GM23338 (cell line): ENCODE measurements around the gene ZNF816. TPM values are rescaled to one million over a fixed set of nuclear protein-coding genes. Genes with fewer than 3 reads are reported as not detected.

ENCODE experiments used
- ATAC-seq: fragments of 200-7000 bp; cut with Tn5 transposase; 3 replicates; pipeline ENCODE4 v1.9.1; 2020
- DNase-seq: peaks from one replicate; pipeline ENCODE4 v3.0.0-alpha.2; 2015; ENCODE audit warnings: low spot score
- H2AFZ ChIP-seq: fragments of 200-600 bp; sonication (generic); 2 replicates; pipeline ENCODE4 v1.8.0; 2016; ENCODE audit warnings: antibody characterized with exemption, mild to moderate bottlenecking, moderate library complexity
- H3F3A ChIP-seq: fragments of 200-600 bp; sonication (generic); replicated peaks from 2 replicates; pipeline ENCODE4 v1.8.0; 2017; ENCODE audit warnings: antibody characterized with exemption, mixed run types, low read depth
- H3K27ac ChIP-seq: fragments of 200-600 bp; sonication (generic); 2 replicates; pipeline ENCODE4 v1.6.1; 2016; ENCODE audit warnings: low read depth
- H3K27me3 ChIP-seq: fragments of 200-600 bp; sonication (generic); 2 replicates; pipeline ENCODE4 v1.8.0; 2016; ENCODE audit warnings: mild to moderate bottlenecking, mixed run types, moderate library complexity; ENCODE audit not compliant: insufficient read depth
- H3K36me3 ChIP-seq: fragments of 200-600 bp; sonication (generic); 2 replicates; pipeline ENCODE4 v1.8.0; 2016; ENCODE audit warnings: mild to moderate bottlenecking; ENCODE audit not compliant: insufficient read depth
- H3K4me1 ChIP-seq: fragments of 200-600 bp; sonication (generic); 2 replicates; pipeline ENCODE4 v1.8.0; 2016; ENCODE audit warnings: mild to moderate bottlenecking, moderate library complexity; ENCODE audit not compliant: insufficient read depth
- H3K4me2 ChIP-seq: fragments of 200-600 bp; sonication (generic); 2 replicates; pipeline ENCODE4 v1.7.1; 2017; ENCODE audit warnings: mixed run types
- H3K4me3 ChIP-seq: fragments of 200-600 bp; sonication (generic); 2 replicates; pipeline ENCODE4 v1.6.1; 2016; ENCODE audit warnings: mixed run types
- H3K79me2 ChIP-seq: fragments of 200-600 bp; sonication (generic); replicated peaks from 2 replicates; pipeline ENCODE4 v1.8.0; 2017; ENCODE audit warnings: mild to moderate bottlenecking; ENCODE audit not compliant: insufficient read depth
- H3K9me2 ChIP-seq: fragments of 200-600 bp; sonication (generic); 2 replicates; pipeline ENCODE4 v1.8.0; 2017; ENCODE audit not compliant: insufficient read depth
- H4K20me1 ChIP-seq: fragments of 200-600 bp; sonication (generic); replicated peaks from 2 replicates; pipeline ENCODE4 v1.8.0; 2017; ENCODE audit warnings: mild to moderate bottlenecking; ENCODE audit not compliant: insufficient read depth
- H3K27ac Mint-ChIP-seq: 2 replicates; pipeline ENCODE4 v1.8.0; 2020; ENCODE audit warnings: inconsistent platforms, mild to moderate bottlenecking, moderate library complexity, mixed read lengths
- H3K27me3 Mint-ChIP-seq: 3 replicates; pipeline ENCODE4 v1.8.0; 2022; ENCODE audit warnings: low read depth, mild to moderate bottlenecking, moderate library complexity, mixed read lengths, inconsistent platforms; ENCODE audit not compliant: insufficient read depth, poor library complexity
- H3K36me3 Mint-ChIP-seq: 3 replicates; pipeline ENCODE4 v1.8.0; 2021; ENCODE audit warnings: low read depth, mild to moderate bottlenecking, inconsistent platforms, moderate library complexity, mixed read lengths
- H3K4me1 Mint-ChIP-seq: 3 replicates; pipeline ENCODE4 v1.8.0; 2020; ENCODE audit warnings: mild to moderate bottlenecking, inconsistent platforms, mixed read lengths
- H3K4me3 Mint-ChIP-seq: 3 replicates; pipeline ENCODE4 v1.8.0; 2021; ENCODE audit warnings: moderate library complexity, mild to moderate bottlenecking, inconsistent platforms, mixed read lengths
- H3K9me3 Mint-ChIP-seq: 3 replicates; pipeline ENCODE4 v1.8.0; 2020; ENCODE audit warnings: moderate library complexity, mild to moderate bottlenecking, inconsistent platforms, mixed read lengths
- CREB1 ChIP-seq: fragments of 250-450 bp; sonication (Bioruptor Pico); IDR thresholded peaks from 2 replicates; pipeline ENCODE4 v1.5.0; 2020; ENCODE audit warnings: low read depth, mild to moderate bottlenecking, moderate library complexity
- CTCF ChIP-seq, 2 experiments: fragments of 200-600 bp in 1 of 2; sonication (generic) in 1 of 2; conservative IDR thresholded peaks; 2 replicates each; pipeline versions ENCODE4 v1.5.1 to v1.6.1; 2016 to 2017; ENCODE audit warnings: antibody characterized with exemption in 2 of 2, low read depth in 2 of 2, mild to moderate bottlenecking in 2 of 2, moderate library complexity in 1 of 2
- EZH2 ChIP-seq: fragments of 200-600 bp; sonication (generic); IDR thresholded peaks from one replicate; pipeline ENCODE4 v1.8.0; 2017; ENCODE audit warnings: antibody characterized with exemption, mild to moderate bottlenecking, low read depth; ENCODE audit not compliant: unreplicated experiment
- EZH2phosphoT487 ChIP-seq: fragments of 200-600 bp; sonication (generic); IDR thresholded peaks from one replicate; pipeline ENCODE4 v1.8.1; 2018; ENCODE audit warnings: antibody characterized with exemption; ENCODE audit not compliant: unreplicated experiment
- JUNB ChIP-seq: IDR thresholded peaks from one replicate; pipeline ENCODE4 v1.6.1; 2016; ENCODE audit warnings: antibody characterized with exemption; ENCODE audit not compliant: unreplicated experiment
- NANOG ChIP-seq: IDR thresholded peaks from 2 replicates; pipeline ENCODE4 v1.6.1; 2016; ENCODE audit warnings: antibody characterized with exemption, borderline replicate concordance
- POLR2AphosphoS5 ChIP-seq: IDR thresholded peaks from 2 replicates; pipeline ENCODE4 v1.6.1; 2016; ENCODE audit warnings: antibody characterized with exemption, low read depth
- STAT1 ChIP-seq: IDR thresholded peaks from one replicate; pipeline ENCODE4 v1.6.1; 2016; ENCODE audit warnings: antibody characterized with exemption; ENCODE audit not compliant: unreplicated experiment
- ZNF114 ChIP-seq: fragments of 250-450 bp; sonication (Bioruptor Pico); IDR thresholded peaks from 2 replicates; pipeline ENCODE4 v1.5.0; 2020; ENCODE audit warnings: mild to moderate bottlenecking, moderate library complexity
- ZNF331 ChIP-seq: fragments of 250-450 bp; sonication (Bioruptor Pico); IDR thresholded peaks from 2 replicates; pipeline ENCODE4 v1.5.0; 2020; ENCODE audit warnings: low read depth, mild to moderate bottlenecking, moderate library complexity
- polyA plus RNA-seq: library from polyadenylated mRNA; unstranded; fragments of >200 nt; fragmentation: Nextera tagmentation; extraction: Ambion mirVana; gene quantifications from 2 replicates; pipeline ENCODE4 v1.2.1, GENCODE V29; 2016
- total RNA-seq: library from RNA; depleted of rRNA; stranded (reverse); fragments of >200 nt; shearing (Covaris generic); gene quantifications from 2 replicates; pipeline ENCODE4 v1.2.3, GENCODE V29; 2014
- TF ChIP-seq, protein P1 (sequence below): IDR thresholded peaks from 2 replicates; pipeline ENCODE4 v1.6.1; 2016; ENCODE audit warnings: antibody characterized with exemption
- TF ChIP-seq, protein P2 (sequence below): IDR thresholded peaks from one replicate; pipeline ENCODE4 v1.6.1; 2018; ENCODE audit warnings: antibody characterized with exemption; ENCODE audit not compliant: unreplicated experiment
- TF ChIP-seq, protein P3 (sequence below): fragments of 250-450 bp; sonication (Bioruptor Pico); IDR thresholded peaks from 2 replicates; pipeline ENCODE4 v1.5.0; 2020; ENCODE audit warnings: mild to moderate bottlenecking, moderate library complexity

The ZNF816 gene
- total and polyA plus RNA-seq, 2 experiments from 2014 or later = 7.0 to 9.5 TPM

DNA sequence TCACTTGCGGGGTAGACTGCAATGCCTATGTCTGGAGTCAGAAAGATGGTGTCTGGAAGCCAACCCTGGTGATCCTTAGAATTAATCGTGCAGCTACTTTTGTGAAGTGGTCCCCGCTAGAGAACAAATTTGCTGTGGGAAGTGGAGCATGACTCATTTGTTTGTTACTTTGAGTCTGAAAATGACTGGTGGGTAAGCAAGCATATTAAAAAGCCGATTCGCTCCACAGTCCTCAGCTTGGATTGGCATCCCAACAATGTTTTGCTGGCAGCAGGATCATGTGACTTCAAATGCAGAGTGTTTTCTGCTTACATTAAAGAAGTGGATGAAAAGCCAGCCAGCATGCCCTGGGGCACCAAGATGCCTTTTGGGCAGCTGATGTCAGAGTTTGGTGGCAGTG is 41.6 kb upstream of the ZNF816 start:
- H3K36me3 Mint-ChIP-seq = no peaks in the 10 kb centered on the region; the same call in 2 of the 3 replicates
- no peak for TF ChIP-seq EZH2
- TF ChIP-seq NANOG = no peak
- no peak for TF ChIP-seq ZNF114 (CRISPR knock-in tag)
- TF ChIP-seq POLR2AphosphoS5 = no peak
- no peak for TF ChIP-seq CTCF (conservative IDR thresholded peaks at IDR 0.05; ENCODE audit: low read depth in 2 of 2)
- TF ChIP-seq, protein P1, sequence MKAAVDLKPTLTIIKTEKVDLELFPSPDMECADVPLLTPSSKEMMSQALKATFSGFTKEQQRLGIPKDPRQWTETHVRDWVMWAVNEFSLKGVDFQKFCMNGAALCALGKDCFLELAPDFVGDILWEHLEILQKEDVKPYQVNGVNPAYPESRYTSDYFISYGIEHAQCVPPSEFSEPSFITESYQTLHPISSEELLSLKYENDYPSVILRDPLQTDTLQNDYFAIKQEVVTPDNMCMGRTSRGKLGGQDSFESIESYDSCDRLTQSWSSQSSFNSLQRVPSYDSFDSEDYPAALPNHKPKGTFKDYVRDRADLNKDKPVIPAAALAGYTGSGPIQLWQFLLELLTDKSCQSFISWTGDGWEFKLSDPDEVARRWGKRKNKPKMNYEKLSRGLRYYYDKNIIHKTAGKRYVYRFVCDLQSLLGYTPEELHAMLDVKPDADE = no peak
- no peak for TF ChIP-seq STAT1
- no peak for TF ChIP-seq EZH2phosphoT487
- no peak for TF ChIP-seq ZNF331 (CRISPR knock-in tag)
- TF ChIP-seq, protein P2, sequence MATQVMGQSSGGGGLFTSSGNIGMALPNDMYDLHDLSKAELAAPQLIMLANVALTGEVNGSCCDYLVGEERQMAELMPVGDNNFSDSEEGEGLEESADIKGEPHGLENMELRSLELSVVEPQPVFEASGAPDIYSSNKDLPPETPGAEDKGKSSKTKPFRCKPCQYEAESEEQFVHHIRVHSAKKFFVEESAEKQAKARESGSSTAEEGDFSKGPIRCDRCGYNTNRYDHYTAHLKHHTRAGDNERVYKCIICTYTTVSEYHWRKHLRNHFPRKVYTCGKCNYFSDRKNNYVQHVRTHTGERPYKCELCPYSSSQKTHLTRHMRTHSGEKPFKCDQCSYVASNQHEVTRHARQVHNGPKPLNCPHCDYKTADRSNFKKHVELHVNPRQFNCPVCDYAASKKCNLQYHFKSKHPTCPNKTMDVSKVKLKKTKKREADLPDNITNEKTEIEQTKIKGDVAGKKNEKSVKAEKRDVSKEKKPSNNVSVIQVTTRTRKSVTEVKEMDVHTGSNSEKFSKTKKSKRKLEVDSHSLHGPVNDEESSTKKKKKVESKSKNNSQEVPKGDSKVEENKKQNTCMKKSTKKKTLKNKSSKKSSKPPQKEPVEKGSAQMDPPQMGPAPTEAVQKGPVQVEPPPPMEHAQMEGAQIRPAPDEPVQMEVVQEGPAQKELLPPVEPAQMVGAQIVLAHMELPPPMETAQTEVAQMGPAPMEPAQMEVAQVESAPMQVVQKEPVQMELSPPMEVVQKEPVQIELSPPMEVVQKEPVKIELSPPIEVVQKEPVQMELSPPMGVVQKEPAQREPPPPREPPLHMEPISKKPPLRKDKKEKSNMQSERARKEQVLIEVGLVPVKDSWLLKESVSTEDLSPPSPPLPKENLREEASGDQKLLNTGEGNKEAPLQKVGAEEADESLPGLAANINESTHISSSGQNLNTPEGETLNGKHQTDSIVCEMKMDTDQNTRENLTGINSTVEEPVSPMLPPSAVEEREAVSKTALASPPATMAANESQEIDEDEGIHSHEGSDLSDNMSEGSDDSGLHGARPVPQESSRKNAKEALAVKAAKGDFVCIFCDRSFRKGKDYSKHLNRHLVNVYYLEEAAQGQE = no peak
- TF ChIP-seq, protein P3, sequence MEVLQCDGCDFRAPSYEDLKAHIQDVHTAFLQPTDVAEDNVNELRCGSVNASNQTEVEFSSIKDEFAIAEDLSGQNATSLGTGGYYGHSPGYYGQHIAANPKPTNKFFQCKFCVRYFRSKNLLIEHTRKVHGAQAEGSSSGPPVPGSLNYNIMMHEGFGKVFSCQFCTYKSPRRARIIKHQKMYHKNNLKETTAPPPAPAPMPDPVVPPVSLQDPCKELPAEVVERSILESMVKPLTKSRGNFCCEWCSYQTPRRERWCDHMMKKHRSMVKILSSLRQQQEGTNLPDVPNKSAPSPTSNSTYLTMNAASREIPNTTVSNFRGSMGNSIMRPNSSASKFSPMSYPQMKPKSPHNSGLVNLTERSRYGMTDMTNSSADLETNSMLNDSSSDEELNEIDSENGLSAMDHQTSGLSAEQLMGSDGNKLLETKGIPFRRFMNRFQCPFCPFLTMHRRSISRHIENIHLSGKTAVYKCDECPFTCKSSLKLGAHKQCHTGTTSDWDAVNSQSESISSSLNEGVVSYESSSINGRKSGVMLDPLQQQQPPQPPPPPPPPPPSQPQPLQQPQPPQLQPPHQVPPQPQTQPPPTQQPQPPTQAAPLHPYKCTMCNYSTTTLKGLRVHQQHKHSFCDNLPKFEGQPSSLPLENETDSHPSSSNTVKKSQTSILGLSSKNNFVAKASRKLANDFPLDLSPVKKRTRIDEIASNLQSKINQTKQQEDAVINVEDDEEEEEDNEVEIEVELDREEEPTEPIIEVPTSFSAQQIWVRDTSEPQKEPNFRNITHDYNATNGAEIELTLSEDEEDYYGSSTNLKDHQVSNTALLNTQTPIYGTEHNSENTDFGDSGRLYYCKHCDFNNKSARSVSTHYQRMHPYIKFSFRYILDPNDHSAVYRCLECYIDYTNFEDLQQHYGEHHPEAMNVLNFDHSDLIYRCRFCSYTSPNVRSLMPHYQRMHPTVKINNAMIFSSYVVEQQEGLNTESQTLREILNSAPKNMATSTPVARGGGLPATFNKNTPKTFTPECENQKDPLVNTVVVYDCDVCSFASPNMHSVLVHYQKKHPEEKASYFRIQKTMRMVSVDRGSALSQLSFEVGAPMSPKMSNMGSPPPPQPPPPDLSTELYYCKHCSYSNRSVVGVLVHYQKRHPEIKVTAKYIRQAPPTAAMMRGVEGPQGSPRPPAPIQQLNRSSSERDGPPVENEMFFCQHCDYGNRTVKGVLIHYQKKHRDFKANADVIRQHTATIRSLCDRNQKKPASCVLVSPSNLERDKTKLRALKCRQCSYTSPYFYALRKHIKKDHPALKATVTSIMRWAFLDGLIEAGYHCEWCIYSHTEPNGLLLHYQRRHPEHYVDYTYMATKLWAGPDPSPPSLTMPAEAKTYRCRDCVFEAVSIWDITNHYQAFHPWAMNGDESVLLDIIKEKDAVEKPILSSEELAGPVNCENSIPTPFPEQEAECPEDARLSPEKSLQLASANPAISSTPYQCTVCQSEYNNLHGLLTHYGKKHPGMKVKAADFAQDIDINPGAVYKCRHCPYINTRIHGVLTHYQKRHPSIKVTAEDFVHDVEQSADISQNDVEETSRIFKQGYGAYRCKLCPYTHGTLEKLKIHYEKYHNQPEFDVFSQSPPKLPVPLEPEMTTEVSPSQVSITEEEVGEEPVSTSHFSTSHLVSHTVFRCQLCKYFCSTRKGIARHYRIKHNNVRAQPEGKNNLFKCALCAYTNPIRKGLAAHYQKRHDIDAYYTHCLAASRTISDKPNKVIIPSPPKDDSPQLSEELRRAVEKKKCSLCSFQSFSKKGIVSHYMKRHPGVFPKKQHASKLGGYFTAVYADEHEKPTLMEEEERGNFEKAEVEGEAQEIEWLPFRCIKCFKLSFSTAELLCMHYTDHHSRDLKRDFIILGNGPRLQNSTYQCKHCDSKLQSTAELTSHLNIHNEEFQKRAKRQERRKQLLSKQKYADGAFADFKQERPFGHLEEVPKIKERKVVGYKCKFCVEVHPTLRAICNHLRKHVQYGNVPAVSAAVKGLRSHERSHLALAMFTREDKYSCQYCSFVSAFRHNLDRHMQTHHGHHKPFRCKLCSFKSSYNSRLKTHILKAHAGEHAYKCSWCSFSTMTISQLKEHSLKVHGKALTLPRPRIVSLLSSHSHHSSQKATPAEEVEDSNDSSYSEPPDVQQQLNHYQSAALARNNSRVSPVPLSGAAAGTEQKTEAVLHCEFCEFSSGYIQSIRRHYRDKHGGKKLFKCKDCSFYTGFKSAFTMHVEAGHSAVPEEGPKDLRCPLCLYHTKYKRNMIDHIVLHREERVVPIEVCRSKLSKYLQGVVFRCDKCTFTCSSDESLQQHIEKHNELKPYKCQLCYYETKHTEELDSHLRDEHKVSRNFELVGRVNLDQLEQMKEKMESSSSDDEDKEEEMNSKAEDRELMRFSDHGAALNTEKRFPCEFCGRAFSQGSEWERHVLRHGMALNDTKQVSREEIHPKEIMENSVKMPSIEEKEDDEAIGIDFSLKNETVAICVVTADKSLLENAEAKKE = no peak
- no peak for TF ChIP-seq CREB1 (CRISPR knock-in tag)
- no peak for TF ChIP-seq JUNB
- Histone ChIP-seq H3K4me1 (0 out of 2 replicates have a peak, but pooled peaks cover 4% of the 10 kb centered on the region), H3K36me3 (no peaks in the 10 kb centered on the region), H4K20me1 (0 out of 2 replicates have a peak, but pooled peaks cover 3% of the 10 kb centered on the region), H3K4me3 (no peak overlapping the region), H3F3A (no peaks in the 10 kb centered on the region), H3K27me3 (peaks cover 27% of the 10 kb centered on the region), H3K4me2 (no peak overlapping the region), H3K79me2 (no peaks in the 10 kb centered on the region), H3K27ac (no peak overlapping the region), H3K9me2 (no peaks in the 10 kb centered on the region), H2AFZ (no peak overlapping the region)
- H3K9me3 Mint-ChIP-seq = no peaks in the 10 kb centered on the region
- no peak overlapping the region for H3K4me3 Mint-ChIP-seq
- H3K4me1 Mint-ChIP-seq = peaks cover 3% of the 10 kb centered on the region; the same call in 2 of the 3 replicates
- DNase-seq (no peak), ATAC-seq (no peak)
- no peak overlapping the region for H3K27ac Mint-ChIP-seq
- peaks cover 21% of the 10 kb centered on the region for H3K27me3 Mint-ChIP-seq
